ENCODE data around the gene SP5. TPM values are rescaled to one million over a fixed set of nuclear protein-coding genes. Genes with fewer than 3 reads are reported as not detected.

Gene SP5
- total and polyA plus RNA-seq, 2 donors (not counting 3 experiments of a cell fraction or from before 2014, with no cell fraction given) = not detected

DNA sequence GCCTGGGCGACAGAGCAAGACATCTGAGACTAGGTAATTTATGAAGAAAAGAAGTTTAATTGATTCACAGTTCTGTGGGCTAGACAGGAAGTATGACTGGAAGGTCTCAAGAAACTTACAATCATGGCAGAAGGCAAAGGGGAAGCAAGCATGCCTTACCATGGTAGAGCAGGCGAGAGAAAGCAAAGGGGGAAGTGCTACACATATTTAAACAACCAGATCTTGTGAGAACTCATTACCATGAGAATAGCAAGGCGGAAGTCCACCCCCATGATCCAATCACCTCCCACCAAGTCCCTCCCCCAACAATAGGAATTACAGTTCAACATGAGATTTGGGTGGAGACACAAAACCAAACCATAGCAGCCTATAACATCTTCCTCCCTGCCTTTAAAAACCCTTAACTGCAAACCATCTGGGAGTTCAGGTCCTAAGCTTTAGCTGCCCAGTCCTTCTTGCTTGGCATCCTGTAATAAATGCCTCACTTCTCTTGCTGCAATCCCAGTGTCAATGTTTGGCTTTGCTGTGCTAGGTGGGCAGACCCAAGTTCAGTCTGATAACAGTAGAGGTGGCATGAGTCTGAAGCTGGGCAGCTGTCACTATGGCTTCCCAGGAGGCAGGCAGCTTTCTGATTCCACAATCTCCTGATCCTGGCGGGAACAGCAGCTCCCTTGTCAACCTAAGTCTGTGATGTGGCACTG lies 11.2 kb upstream of the SP5 start:
- FAIRE-seq (no peak), DNase-seq (ENCODE audit: low read depth, low spot score) (no peak)
- Histone ChIP-seq H3K27ac (ENCODE audit: insufficient read depth, low read depth, low read length) (no peak overlapping the region), H3K9me1 (replicated peaks; ENCODE audit: control insufficient read depth, extremely low read depth, insufficient read depth, low read length) (no peaks in the 10 kb centered on the region), H3K4me2 (ENCODE audit: insufficient read depth, low read length) (no peak overlapping the region), H3K36me3 (ENCODE audit: control insufficient read depth in 2 of 2, extremely low read depth in 1 of 2, insufficient read depth in 2 of 2, low read length in 2 of 2) (no peaks in the 10 kb centered on the region), H3K27me3 (ENCODE audit: control insufficient read depth in 2 of 2, insufficient read depth in 2 of 2, low read length in 2 of 2) (peaks cover 6 to 12% of the 10 kb centered on the region in 2 experiments), H3K9me3 (replicated peaks; ENCODE audit: control insufficient read depth, insufficient read depth, low read length) (no peaks in the 10 kb centered on the region), H3K9ac (replicated peaks; ENCODE audit: extremely low read depth, insufficient read depth, low read length) (no peak overlapping the region), H4K20me1 (replicated peaks; ENCODE audit: control insufficient read depth, extremely low read depth, insufficient read depth, low read length) (no peaks in the 10 kb centered on the region), H3K79me2 (ENCODE audit: control insufficient read depth, insufficient read depth, low read length) (no peaks in the 10 kb centered on the region), H2AFZ (ENCODE audit: low read depth, low read length) (no peak overlapping the region), H3K4me3 (replicated peaks in 1 of 3; ENCODE audit: insufficient read depth in 1 of 3, low read depth in 1 of 3, low read length in 3 of 3) (no peak overlapping the region), H3K4me1 (ENCODE audit: control insufficient read depth, extremely low read depth, insufficient read depth, low read length) (no peaks in the 10 kb centered on the region)
- POLR2A ChIA-PET = no interaction called here
- CTCF ChIA-PET = no interaction called here
- no TSS peak for BruUV-seq (replicated peaks)
- TF ChIP-seq, protein P1, sequence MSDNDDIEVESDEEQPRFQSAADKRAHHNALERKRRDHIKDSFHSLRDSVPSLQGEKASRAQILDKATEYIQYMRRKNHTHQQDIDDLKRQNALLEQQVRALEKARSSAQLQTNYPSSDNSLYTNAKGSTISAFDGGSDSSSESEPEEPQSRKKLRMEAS (IDR thresholded peaks at IDR 0.05; ENCODE audit: insufficient read depth, insufficient read length) = no peak
- no peak for TF ChIP-seq MYC (IDR thresholded peaks at IDR 0.05; ENCODE audit: low read depth, low read length)
- TF ChIP-seq, protein P2, sequence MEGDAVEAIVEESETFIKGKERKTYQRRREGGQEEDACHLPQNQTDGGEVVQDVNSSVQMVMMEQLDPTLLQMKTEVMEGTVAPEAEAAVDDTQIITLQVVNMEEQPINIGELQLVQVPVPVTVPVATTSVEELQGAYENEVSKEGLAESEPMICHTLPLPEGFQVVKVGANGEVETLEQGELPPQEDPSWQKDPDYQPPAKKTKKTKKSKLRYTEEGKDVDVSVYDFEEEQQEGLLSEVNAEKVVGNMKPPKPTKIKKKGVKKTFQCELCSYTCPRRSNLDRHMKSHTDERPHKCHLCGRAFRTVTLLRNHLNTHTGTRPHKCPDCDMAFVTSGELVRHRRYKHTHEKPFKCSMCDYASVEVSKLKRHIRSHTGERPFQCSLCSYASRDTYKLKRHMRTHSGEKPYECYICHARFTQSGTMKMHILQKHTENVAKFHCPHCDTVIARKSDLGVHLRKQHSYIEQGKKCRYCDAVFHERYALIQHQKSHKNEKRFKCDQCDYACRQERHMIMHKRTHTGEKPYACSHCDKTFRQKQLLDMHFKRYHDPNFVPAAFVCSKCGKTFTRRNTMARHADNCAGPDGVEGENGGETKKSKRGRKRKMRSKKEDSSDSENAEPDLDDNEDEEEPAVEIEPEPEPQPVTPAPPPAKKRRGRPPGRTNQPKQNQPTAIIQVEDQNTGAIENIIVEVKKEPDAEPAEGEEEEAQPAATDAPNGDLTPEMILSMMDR (IDR thresholded peaks at IDR 0.05; ENCODE audit: extremely low read depth in 1 of 2, insufficient read depth in 1 of 2, low read depth in 1 of 2, low read length in 2 of 2) = no peak
- TF ChIP-seq EZH2 (IDR thresholded peaks at IDR 0.05; ENCODE audit: borderline replicate concordance, low read depth, low read length, severe bottlenecking) = no peak
- intact Hi-C loops (cut with micrococcal nuclease) (no loop called here), dilution Hi-C loops (cut with MboI; ENCODE audit: extremely low pct_ligation_motif_present, low sequenced_read_pairs) (no loop called here)

Measured in endothelial cell of umbilical vein (primary cell).